Activated CD4-positive, alpha-beta T cell treated with anti-CD3 and anti-CD28 coated beads, Interleukin-2, amount 10 ng/mL, durations not matched to agents 7 days and 5 days (primary cell): ENCODE measurements around the gene ZSCAN9. TPM values are rescaled to one million over a fixed set of nuclear protein-coding genes. Genes with fewer than 3 reads are reported as not detected.
A peak's percentile ranks its signal among the peaks of the same experiment; 100 is the strongest.

Experiments used
- CTCF ChIA-PET: fragments of 350-600 bp; sonication (Branson Sonifier 250); formaldehyde crosslinking; loops from one replicate; lab custom pipeline; 2021; ENCODE audit warnings: antibody characterized with exemption; lab: Charles Lee
- POLR2A ChIA-PET: fragments of 350-600 bp; sonication (Branson Sonifier 250); formaldehyde crosslinking; loops from one replicate; lab custom pipeline; 2021; ENCODE audit warnings: antibody characterized with exemption; lab: Charles Lee
- DNase-seq: peaks from one replicate; pipeline ENCODE4 v3.0.0-alpha.2; 2020
- H3K27ac Mint-ChIP-seq: one replicate; pipeline ENCODE4 v1.8.0; 2021; ENCODE audit warnings: mild to moderate bottlenecking, moderate library complexity, mixed read lengths
- H3K27me3 Mint-ChIP-seq: one replicate; pipeline ENCODE4 v1.8.0; 2021; ENCODE audit warnings: mixed read lengths
- H3K36me3 Mint-ChIP-seq: one replicate; pipeline ENCODE4 v1.8.0; 2021; ENCODE audit warnings: low read depth, mixed read lengths
- H3K4me1 Mint-ChIP-seq: one replicate; pipeline ENCODE4 v1.8.0; 2021; ENCODE audit warnings: mixed read lengths
- H3K4me3 Mint-ChIP-seq: one replicate; pipeline ENCODE4 v1.8.0; 2021; ENCODE audit warnings: mild to moderate bottlenecking, moderate library complexity, mixed read lengths
- H3K9me3 Mint-ChIP-seq: one replicate; pipeline ENCODE4 v1.8.0; 2021; ENCODE audit warnings: mixed read lengths
- total RNA-seq, 2 experiments: library from RNA; stranded (reverse); gene quantifications; one replicate each; pipeline ENCODE4 v1.2.3, GENCODE V29; 2021

ZSCAN9 gene
- total RNA-seq, 2 experiments from 2014 or later = 1.5 to 1.6 TPM

- H3K9me3 Mint-ChIP-seq = peaks cover 13% of the 10 kb centered on the region
- ChIA-PET CTCF (interaction anchor here (0.6 kb wide), 3 partner anchors 11 to 469 kb away, joined by 3 read pairs; no protein-coding TSS in a partner anchor), POLR2A (no interaction called here)
- peak; percentile 53 for DNase-seq
- peaks cover 14% of the 10 kb centered on the region for H3K27me3 Mint-ChIP-seq
- peak within 1 kb of the TSS; percentile 47 for H3K4me3 Mint-ChIP-seq
- peaks cover 10% of the 10 kb centered on the region for H3K36me3 Mint-ChIP-seq
- H3K27ac Mint-ChIP-seq = peak within 1 kb of the TSS; percentile 85
- H3K4me1 Mint-ChIP-seq = peaks cover 11% of the 10 kb centered on the region
Measured at GRCh38 chr6:28258877-28259777, 34.1 kb downstream of the ZSCAN9 start, which contains the start of gene NKAPL. TSS of gene NKAPL (plus strand) at chr6:28259297. CDS start at chr6:28259372, 75 bp downstream.

DNA sequence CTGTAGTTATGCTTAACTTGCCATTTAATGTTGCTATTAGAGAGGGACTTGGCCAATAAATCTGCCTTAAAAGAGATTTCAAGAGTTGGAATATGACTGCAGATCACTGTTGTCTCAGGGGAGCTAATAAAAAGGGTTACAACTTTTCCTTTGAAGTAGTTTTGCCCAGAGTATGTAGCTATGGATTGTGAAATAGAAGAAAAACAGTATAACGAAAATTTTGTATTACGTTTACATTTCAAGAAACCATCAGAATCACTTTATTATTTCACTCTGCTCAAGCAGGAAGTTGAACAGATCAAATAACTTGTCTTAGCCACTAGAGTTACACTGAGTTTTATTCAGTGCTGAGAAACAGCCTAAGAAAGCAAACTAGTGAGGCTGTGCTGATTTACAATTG is 38.8 kb downstream of the ZSCAN9 start:
- DNase-seq = no peak
- POLR2A ChIA-PET = no interaction called here
- Mint-ChIP-seq H3K36me3 (no peaks in the 10 kb centered on the region), H3K9me3 (peaks cover 4% of the 10 kb centered on the region), H3K4me3 (no peak overlapping the region), H3K4me1 (peaks cover 7% of the 10 kb centered on the region), H3K27ac (no peak overlapping the region), H3K27me3 (peaks cover 14% of the 10 kb centered on the region)
- CTCF ChIA-PET = interaction anchor here (1.0 to 1.4 kb wide), 2 partner anchors 17 to 96 kb away, joined by 3 to 4 read pairs; no protein-coding TSS in a partner anchor

DNA sequence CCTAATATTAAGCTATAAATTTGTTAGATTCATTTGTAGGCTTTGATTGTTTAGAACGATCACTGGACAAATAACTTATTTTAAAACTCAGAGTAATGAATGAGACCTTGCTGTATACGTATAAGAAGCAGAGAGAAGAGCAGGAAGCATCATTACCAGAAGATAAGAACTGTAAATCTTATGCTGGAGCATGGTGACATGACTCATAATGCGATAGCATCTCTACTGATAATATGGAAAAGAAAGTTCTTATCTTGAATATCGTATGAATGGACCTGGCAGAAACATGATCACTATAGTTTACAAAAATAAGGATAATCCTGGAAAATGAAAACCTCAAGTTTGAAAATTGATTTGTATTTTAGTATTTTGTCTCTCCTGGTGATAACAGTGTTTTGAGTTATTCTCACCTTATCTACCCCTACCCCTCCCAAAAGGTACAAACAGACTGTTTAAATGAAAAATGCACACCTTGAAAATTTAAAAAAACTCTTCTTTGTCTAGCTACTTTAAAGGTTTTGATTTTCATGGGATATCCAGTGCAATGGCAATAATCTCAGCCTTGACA is 39.8 kb downstream of the ZSCAN9 start:
- Mint-ChIP-seq H3K9me3 (no peaks in the 10 kb centered on the region), H3K27me3 (peaks cover 11% of the 10 kb centered on the region), H3K4me3 (no peak overlapping the region), H3K27ac (no peak overlapping the region), H3K36me3 (no peaks in the 10 kb centered on the region), H3K4me1 (peaks cover 7% of the 10 kb centered on the region)
- ChIA-PET CTCF (interaction anchor here (1.4 kb wide), 1 partner anchor 95 kb away, joined by 3 read pairs; no protein-coding TSS in a partner anchor), POLR2A (no interaction called here)
- DNase-seq = no peak

GRCh38 chr6:28266563-28266961 is 41.5 kb downstream of the ZSCAN9 start:
- DNase-seq = no peak
- no peaks in the 10 kb centered on the region for H3K9me3 Mint-ChIP-seq
- peaks cover 7% of the 10 kb centered on the region for H3K4me1 Mint-ChIP-seq
- ChIA-PET CTCF (interaction anchor here (0.7 to 2.0 kb wide), 7 partner anchors 9 to 127 kb away, joined by 3 to 7 read pairs (median 3); partner anchors contain the start of genes PGBD1 and ZKSCAN4), POLR2A (interaction anchor here (0.8 to 1.5 kb wide), 3 partner anchors 14 to 394 kb away, joined by 4 to 6 read pairs (median 6); partner anchors contain the start of genes ZKSCAN4 and ZKSCAN8)
- H3K36me3 Mint-ChIP-seq = no peaks in the 10 kb centered on the region
- peaks cover 6% of the 10 kb centered on the region for H3K27me3 Mint-ChIP-seq
- H3K4me3 Mint-ChIP-seq = no peak overlapping the region
- no peak overlapping the region for H3K27ac Mint-ChIP-seq

DNA sequence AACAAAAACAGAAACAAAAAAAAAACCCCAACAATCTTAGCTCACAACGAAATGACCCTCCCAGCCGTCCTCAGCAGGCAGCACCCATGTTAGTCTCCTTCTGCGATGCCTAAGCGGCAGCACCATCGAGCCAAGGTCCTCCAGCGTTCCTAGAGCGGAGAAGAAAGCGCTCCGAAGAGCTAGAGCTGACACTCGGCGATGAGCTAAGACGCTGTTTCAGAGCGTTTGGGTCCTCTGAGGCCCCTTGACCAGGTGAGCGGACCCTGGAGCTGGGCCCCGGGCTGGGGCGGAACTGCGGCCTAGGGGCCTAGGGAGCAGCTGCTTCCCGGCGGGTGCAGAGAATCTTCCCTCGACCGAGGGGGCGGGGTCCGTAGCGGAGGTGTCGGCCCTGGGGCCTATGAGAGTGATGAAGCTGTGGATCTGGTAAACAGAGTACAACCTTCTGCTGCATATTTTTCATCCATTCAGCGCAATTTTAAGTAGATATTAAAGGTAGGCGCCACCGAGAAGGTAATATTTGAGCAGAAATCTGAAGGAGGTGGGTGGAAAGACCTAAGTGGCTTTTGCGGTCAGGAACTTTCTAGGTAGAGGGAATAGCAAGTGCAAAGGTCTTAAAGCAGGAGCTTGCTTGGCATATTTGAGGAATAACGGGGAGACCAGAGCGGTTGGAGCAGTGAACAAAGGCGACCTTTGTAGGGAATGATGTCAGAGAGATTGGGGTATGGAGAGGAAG is 42.1 kb downstream of the ZSCAN9 start, which contains the start of gene ZSCAN26:
ZSCAN26 (plus strand) TSS at position 182 of the 733 bp plus-strand sequence. CDS start 4,777 bp downstream, outside the sequence.
- peaks cover 6% of the 10 kb centered on the region for H3K27me3 Mint-ChIP-seq
- ChIA-PET CTCF (interaction anchor here (0.7 to 2.0 kb wide), 8 partner anchors 9 to 127 kb away, joined by 3 to 7 read pairs (median 3); partner anchors contain the start of genes PGBD1 and ZKSCAN4), POLR2A (interaction anchor here (0.6 to 1.5 kb wide), 4 partner anchors 15 to 515 kb away, joined by 4 to 6 read pairs (median 6); partner anchors contain the start of genes ZKSCAN4 and ZKSCAN8)
- peaks cover 7% of the 10 kb centered on the region for H3K4me1 Mint-ChIP-seq
- no peak within 1 kb of the TSS for H3K4me3 Mint-ChIP-seq
- H3K27ac Mint-ChIP-seq = no peak within 1 kb of the TSS
- no peaks in the 10 kb centered on the region for H3K9me3 Mint-ChIP-seq
- H3K36me3 Mint-ChIP-seq = peaks cover 2% of the 10 kb centered on the region
- peak; percentile 88 for DNase-seq

GRCh38 chr6:28267695-28268059 is 42.6 kb downstream of the ZSCAN9 start:
- H3K36me3 Mint-ChIP-seq = peaks cover 7% of the 10 kb centered on the region
- ChIA-PET CTCF (interaction anchor here (0.9 to 2.0 kb wide), 4 partner anchors 14 to 83 kb away, joined by 3 to 7 read pairs (median 4); partner anchors contain the start of genes PGBD1 and ZKSCAN4), POLR2A (interaction anchor here (0.6 to 1.5 kb wide), 2 partner anchors 15 to 514 kb away, joined by 5 to 6 read pairs; partner anchors contain the start of gene ZKSCAN4)
- DNase-seq = no peak
- H3K4me3 Mint-ChIP-seq = no peak overlapping the region
- no peak overlapping the region for H3K27ac Mint-ChIP-seq
- peaks cover 7% of the 10 kb centered on the region for H3K4me1 Mint-ChIP-seq
- H3K9me3 Mint-ChIP-seq = no peaks in the 10 kb centered on the region
- H3K27me3 Mint-ChIP-seq = peaks cover 6% of the 10 kb centered on the region

DNA sequence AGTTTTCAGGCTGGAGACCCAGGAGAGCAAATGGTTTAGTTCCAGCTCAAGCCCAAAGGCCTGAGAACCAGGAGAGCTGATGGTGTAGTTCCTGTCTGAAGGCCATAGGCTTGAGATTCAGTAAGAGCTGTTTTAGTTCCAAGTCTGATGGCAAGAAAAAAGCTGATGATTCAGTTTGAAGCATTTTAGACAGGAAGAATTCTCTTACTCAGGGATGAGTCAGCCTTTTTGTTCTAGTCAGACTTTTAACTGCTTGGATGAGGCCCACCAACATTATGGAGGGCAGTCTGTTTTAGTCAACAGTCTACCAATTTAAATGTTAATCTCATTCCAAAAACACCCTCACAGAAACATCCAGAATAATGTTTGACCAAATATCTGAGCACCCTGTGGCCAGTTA is 44.4 kb downstream of the ZSCAN9 start:
- ChIA-PET CTCF (interaction anchor here (0.6 to 1.5 kb wide), 2 partner anchors 11 to 17 kb away, joined by 3 to 5 read pairs; partner anchors contain the start of genes NKAPL and ZKSCAN4), POLR2A (no interaction called here)
- Mint-ChIP-seq H3K27me3 (peaks cover 3% of the 10 kb centered on the region), H3K4me1 (peaks cover 11% of the 10 kb centered on the region), H3K36me3 (peaks cover 20% of the 10 kb centered on the region), H3K9me3 (no peaks in the 10 kb centered on the region), H3K27ac (no peak overlapping the region), H3K4me3 (no peak overlapping the region)
- DNase-seq = no peak

GRCh38 chr6:28274888-28275287 is 49.8 kb downstream of the ZSCAN9 start:
- H3K9me3 Mint-ChIP-seq = no peaks in the 10 kb centered on the region
- H3K27ac Mint-ChIP-seq = peak overlapping the region; percentile 67
- peaks cover 51% of the 10 kb centered on the region for H3K36me3 Mint-ChIP-seq
- no peak for DNase-seq
- ChIA-PET CTCF (interaction anchor here (1.2 to 1.8 kb wide), 2 partner anchors 8 to 22 kb away, joined by 4 to 5 read pairs; partner anchors contain the start of gene ZKSCAN4), POLR2A (interaction anchor here (0.6 kb wide), 1 partner anchor 1124 kb away, joined by 5 read pairs; no protein-coding TSS in a partner anchor)
- peak overlapping the region; percentile 3 for H3K4me3 Mint-ChIP-seq
- H3K27me3 Mint-ChIP-seq = peaks cover 3% of the 10 kb centered on the region
- peaks cover 13% of the 10 kb centered on the region for H3K4me1 Mint-ChIP-seq

GRCh38 chr6:28277746-28278145 is 52.7 kb downstream of the ZSCAN9 start:
- ChIA-PET POLR2A (no interaction called here), CTCF (no interaction called here)
- H3K27me3 Mint-ChIP-seq = peaks cover 7% of the 10 kb centered on the region
- no peak overlapping the region for H3K27ac Mint-ChIP-seq
- H3K4me1 Mint-ChIP-seq = peaks cover 28% of the 10 kb centered on the region
- H3K9me3 Mint-ChIP-seq = peaks cover 3% of the 10 kb centered on the region
- peaks cover 46% of the 10 kb centered on the region for H3K36me3 Mint-ChIP-seq
- no peak for DNase-seq
- no peak overlapping the region for H3K4me3 Mint-ChIP-seq

GRCh38 chr6:28280595-28281287 is 55.7 kb downstream of the ZSCAN9 start:
- H3K36me3 Mint-ChIP-seq = peaks cover 24% of the 10 kb centered on the region
- POLR2A ChIA-PET = no interaction called here

More at GRCh38 chr6:28280595-28281287, 55.7 kb downstream of the ZSCAN9 start:
- CTCF ChIA-PET = interaction anchor here (1.0 to 1.1 kb wide), 3 partner anchors 13 to 101 kb away, joined by 3 to 4 read pairs (median 4); partner anchors contain the start of gene ZSCAN26
- Mint-ChIP-seq H3K4me3 (peak overlapping the region; percentile 76), H3K27ac (no peak overlapping the region), H3K27me3 (peaks cover 7% of the 10 kb centered on the region), H3K4me1 (peaks cover 16% of the 10 kb centered on the region), H3K9me3 (peaks cover 6% of the 10 kb centered on the region)
- no peak for DNase-seq
